ENCODE results near the gene NRG3. TPM values are rescaled to one million over a fixed set of nuclear protein-coding genes. Genes with fewer than 3 reads are reported as not detected.

NRG3 gene
- total RNA-seq, 1 donor from 2014 or later = 2.3 TPM

DNA sequence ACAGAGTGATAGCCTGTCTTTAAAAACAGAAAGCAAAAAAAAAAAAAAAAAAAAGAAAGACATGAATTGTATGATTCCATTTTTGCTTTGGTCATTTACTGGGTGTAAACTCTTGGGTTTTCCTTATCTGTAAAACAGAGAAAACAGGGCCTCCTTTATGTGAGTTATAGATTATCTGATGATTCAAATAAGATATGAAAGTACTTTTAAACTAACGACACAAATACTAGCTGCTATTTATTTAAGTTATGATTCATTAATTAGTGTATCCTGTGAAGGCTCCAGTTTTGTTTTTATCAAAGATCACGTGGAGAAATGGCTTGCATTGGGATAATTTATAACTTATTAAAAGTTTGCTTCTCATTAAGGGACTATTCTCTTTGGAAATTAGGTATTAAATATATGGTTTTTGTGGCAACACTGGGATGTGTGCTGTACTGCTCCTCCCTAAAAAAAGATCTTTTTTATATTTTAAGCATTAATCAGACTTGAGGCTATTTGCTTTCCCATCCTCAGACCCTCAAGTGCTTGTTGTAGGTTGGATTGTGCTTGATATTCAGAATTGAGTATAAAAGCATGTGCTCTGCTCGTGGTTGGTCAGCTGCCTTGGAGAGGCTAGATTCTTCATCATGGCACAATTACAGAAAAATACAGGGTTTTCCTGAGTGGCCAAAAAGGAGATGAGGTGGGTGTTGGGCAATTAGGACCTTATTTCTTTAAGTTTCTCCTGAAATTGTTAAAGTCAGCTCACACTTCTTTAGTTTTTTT is 39.9 kb downstream of the NRG3 start:
- intact Hi-C loops (cut with DNase I) = no loop called here

DNA sequence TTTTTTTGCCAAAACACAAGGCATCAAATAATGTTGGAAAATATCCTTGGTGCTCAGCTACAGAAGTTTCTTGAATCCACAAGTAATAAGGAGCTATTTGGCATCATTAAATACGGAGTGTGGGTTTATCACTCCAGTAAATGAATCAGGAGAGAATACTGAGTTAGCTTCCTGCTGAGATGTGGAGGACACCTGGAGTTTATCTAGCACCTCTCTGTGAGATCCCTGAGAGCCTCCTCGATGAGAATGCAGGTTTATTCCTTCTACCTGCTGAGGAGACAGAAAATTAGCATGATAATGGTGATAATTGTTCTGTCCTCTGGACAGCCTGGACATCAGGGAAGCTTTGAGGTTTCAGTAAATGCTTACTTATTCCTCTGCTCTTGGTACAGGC is 40.5 kb downstream of the NRG3 start:
- H3K27ac ChIP-seq = no peak overlapping the region
- no peak for ATAC-seq
- no peaks in the 10 kb centered on the region for H3K9me3 ChIP-seq
- H3K4me1 ChIP-seq = no peaks in the 10 kb centered on the region
- H3K4me3 ChIP-seq = no peak overlapping the region
- DNase-seq = no peak
- no peaks in the 10 kb centered on the region for H3K27me3 ChIP-seq
- intact Hi-C loops (cut with DNase I) = no loop called here
- H3K36me3 ChIP-seq = no peaks in the 10 kb centered on the region
- TF ChIP-seq, protein P1, sequence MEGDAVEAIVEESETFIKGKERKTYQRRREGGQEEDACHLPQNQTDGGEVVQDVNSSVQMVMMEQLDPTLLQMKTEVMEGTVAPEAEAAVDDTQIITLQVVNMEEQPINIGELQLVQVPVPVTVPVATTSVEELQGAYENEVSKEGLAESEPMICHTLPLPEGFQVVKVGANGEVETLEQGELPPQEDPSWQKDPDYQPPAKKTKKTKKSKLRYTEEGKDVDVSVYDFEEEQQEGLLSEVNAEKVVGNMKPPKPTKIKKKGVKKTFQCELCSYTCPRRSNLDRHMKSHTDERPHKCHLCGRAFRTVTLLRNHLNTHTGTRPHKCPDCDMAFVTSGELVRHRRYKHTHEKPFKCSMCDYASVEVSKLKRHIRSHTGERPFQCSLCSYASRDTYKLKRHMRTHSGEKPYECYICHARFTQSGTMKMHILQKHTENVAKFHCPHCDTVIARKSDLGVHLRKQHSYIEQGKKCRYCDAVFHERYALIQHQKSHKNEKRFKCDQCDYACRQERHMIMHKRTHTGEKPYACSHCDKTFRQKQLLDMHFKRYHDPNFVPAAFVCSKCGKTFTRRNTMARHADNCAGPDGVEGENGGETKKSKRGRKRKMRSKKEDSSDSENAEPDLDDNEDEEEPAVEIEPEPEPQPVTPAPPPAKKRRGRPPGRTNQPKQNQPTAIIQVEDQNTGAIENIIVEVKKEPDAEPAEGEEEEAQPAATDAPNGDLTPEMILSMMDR (IDR thresholded peaks at IDR 0.05) = no peak

More for the DNA sequence above, 39.9 kb downstream of the NRG3 start:
- DNase-seq = no peak
- H3K27ac ChIP-seq = no peak overlapping the region
- TF ChIP-seq, protein P1 (IDR thresholded peaks at IDR 0.05) = no peak
- H3K36me3 ChIP-seq = no peaks in the 10 kb centered on the region
- no peak for ATAC-seq
- no peak overlapping the region for H3K4me3 ChIP-seq
- no peaks in the 10 kb centered on the region for H3K9me3 ChIP-seq
- H3K27me3 ChIP-seq = no peaks in the 10 kb centered on the region
- H3K4me1 ChIP-seq = no peaks in the 10 kb centered on the region

DNA sequence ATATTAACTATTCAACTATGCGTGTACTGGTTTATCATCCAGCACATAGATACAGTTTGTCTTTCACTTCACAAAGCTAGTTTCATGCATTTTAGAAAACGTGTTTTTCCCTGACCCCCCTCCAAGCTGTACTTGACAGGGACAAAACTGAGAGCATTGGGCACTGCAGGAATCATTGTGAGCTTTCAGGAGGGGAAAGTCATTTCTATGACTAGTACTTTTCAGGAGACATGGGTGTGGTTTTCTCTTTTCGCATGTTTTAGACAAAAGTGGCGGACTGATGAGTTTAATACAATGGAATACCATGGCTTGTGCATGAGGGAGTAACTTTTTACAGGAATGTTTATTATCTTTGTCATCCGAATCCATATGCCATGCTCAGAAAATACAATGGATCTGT is 42.7 kb downstream of the NRG3 start:
- intact Hi-C loops (cut with DNase I) = no loop called here

DNA sequence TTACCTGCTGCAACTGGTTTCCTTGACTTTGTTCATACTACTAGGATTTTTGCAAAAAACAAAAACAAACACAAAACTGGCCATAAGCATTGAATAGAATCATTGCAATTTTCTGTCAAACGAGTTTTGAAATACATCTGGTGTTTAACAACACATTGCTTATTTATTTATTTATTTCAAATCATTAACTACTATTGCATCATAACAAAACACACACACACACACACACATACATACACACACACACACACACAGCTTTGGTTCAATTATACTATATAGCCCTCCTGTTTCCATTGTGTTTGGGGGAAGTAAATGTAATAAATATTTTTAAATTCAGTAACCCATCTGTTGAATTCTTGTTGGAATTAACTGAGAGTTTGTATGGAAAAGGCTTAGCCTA is 43.8 kb downstream of the NRG3 start:
- DNase-seq (no peak), ATAC-seq (no peak)
- TF ChIP-seq, protein P1 (IDR thresholded peaks at IDR 0.05) = no peak
- Histone ChIP-seq H3K27ac (no peak overlapping the region), H3K27me3 (no peaks in the 10 kb centered on the region), H3K4me1 (no peaks in the 10 kb centered on the region), H3K9me3 (no peaks in the 10 kb centered on the region), H3K4me3 (no peak overlapping the region), H3K36me3 (no peaks in the 10 kb centered on the region)
- intact Hi-C loops (cut with DNase I) = no loop called here

More for the DNA sequence above, 42.7 kb downstream of the NRG3 start:
- TF ChIP-seq, protein P1 (IDR thresholded peaks at IDR 0.05) = no peak
- Histone ChIP-seq H3K27me3 (no peaks in the 10 kb centered on the region), H3K4me3 (no peak overlapping the region), H3K36me3 (no peaks in the 10 kb centered on the region), H3K27ac (no peak overlapping the region), H3K9me3 (no peaks in the 10 kb centered on the region), H3K4me1 (no peaks in the 10 kb centered on the region)
- DNase-seq = no peak
- no peak for ATAC-seq

DNA sequence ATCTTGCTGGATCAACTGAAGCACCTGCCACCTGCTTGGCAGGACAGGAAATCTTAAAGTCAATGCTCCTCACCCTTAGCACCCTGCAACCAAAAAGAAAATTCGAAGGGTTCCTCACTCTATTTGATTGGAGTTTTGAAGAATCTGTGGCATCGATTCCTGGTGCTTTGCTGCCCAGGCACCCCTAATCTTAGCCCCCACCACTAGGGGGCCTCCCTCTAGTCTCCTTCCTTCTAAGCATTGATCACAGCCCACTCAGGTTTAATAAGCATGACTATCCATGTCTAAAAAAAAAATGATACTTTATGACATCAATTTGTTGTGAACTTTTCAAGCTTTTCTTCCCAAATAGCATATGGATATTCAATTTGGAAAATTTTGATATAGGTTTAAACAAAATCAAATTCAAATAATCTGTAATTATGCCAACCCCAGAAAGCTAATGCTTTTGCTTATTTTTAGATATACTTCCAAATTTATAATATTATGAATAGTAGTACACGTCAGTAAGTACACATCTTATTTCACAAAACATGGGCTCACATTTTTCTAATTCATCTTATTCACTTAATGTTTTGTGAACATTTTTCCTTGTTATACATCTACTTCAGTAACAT is 45.3 kb downstream of the NRG3 start:
- Histone ChIP-seq H3K27ac (no peak overlapping the region), H3K9me3 (no peaks in the 10 kb centered on the region), H3K36me3 (no peaks in the 10 kb centered on the region), H3K4me3 (no peak overlapping the region), H3K4me1 (no peaks in the 10 kb centered on the region), H3K27me3 (no peaks in the 10 kb centered on the region)
- intact Hi-C loops (cut with DNase I) = no loop called here
- DNase-seq (no peak), ATAC-seq (peak; percentile 22)
- TF ChIP-seq, protein P1 (IDR thresholded peaks at IDR 0.05) = peak; percentile 45

All from upper lobe of right lung (tissue), 1 donor.